ENCODE results near the gene ADGRL1. TPM values are rescaled to one million over a fixed set of nuclear protein-coding genes. Genes with fewer than 3 reads are reported as not detected.
A peak's percentile ranks its signal among the peaks of the same experiment; 100 is the strongest.
"Not testable (repeated sequence)": the region's sequence is repeated elsewhere in the genome, so short reads cannot be mapped to it uniquely, and the experiment has no call there.

Gene ADGRL1
- total RNA-seq, 2 donors from 2014 or later, result 23.9 to 26.1 TPM

- DNase-seq; intact Hi-C loops (cut with DNase I); ATAC-seq: not testable (repeated sequence)
These were observed 20.5 kb upstream of the ADGRL1 start for GRCh38 chr19:14226498-14226897.

- ATAC-seq (no peak), DNase-seq (no peak)
- intact Hi-C loops (cut with DNase I), result no loop called here
These were observed 16.9 kb upstream of the ADGRL1 start for GRCh38 chr19:14222886-14223285.

- peak; percentile 39 to 84 for ATAC-seq
- DNase-seq, result peak; percentile 44
- intact Hi-C loops (cut with DNase I), result not testable (repeated sequence)
These were observed 15.4 kb upstream of the ADGRL1 start for GRCh38 chr19:14221345-14221744.

DNA sequence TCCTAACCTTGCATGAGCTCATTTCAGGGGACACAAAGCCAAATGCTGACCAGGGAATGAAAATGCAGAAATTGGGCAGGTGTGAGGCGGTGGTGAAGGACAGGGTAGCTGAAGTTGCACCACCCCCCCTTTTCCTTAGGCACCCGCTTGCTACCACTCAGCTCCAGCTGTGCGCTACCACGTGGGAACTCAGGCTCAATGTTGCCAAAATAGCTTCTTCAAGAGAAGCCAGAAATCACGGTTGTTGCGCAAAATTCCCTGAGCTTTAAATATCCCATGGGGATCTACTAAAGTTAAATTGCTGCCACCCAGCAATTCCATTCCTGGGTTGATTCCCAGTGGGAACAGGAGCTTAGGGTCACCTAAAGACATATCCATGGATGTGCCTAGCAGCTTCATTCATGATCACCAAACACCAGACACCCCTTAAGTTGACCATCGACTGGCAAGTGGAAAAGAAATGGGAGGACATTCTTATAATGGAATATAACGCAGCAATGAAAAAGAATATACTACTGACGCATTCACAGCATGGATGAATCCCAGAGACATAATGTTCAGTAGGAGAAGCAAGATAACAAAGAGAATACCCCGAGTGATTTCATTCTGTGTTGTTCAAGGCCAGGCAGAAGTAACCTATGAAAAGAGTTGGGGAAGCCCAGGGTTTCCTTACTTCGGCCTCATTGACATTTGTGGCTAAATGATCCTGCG, 12.8 kb upstream of the ADGRL1 start:
- intact Hi-C loops (cut with DNase I), result no loop called here
- DNase-seq (no peak), ATAC-seq (peak in 1 of 2 donors; percentile 64)

GRCh38 chr19:14217886-14218285, 11.9 kb upstream of the ADGRL1 start:
- DNase-seq; intact Hi-C loops (cut with DNase I): not testable (repeated sequence)
- peak in 1 of 2 donors; percentile 63 for ATAC-seq

GRCh38 chr19:14214580-14214979, 8.6 kb upstream of the ADGRL1 start:
- intact Hi-C loops (cut with DNase I), result no loop called here
- ATAC-seq (no peak), DNase-seq (no peak)

DNA sequence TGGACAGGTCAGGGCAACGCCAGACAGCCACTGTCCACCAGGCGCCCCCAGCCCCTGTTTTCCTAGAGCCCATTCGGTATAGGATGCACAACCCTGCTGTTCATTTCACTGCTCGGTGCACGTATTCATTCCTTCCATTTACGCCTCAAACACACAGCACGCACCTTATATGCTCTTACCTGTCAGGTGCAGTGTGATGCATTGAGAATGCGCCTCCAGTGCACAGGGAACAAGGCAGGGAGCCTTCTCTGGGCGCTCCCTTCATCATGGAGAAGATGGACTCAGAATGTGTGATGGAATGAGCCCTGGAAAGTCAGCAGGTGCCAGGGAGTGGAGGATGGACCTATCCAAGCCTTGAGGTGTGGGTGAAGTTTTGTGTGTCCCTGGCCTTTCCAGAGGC, 4.2 kb upstream of the ADGRL1 start:
- ATAC-seq; intact Hi-C loops (cut with DNase I); DNase-seq: not testable (repeated sequence)

GRCh38 chr19:14209401-14209800, 3.4 kb upstream of the ADGRL1 start:
- intact Hi-C loops (cut with DNase I), result loop anchor here in 1 of 2 donors (10.0 kb wide), 1 partner anchor 65 kb away; no protein-coding TSS in a partner anchor

GRCh38 chr19:14208496-14208895, 2.5 kb upstream of the ADGRL1 start:
- not testable (repeated sequence) for DNase-seq, ATAC-seq
- intact Hi-C loops (cut with DNase I), result loop anchor here in 1 of 2 donors (10.0 kb wide), 1 partner anchor 64 kb away; no protein-coding TSS in a partner anchor

More at GRCh38 chr19:14209401-14209800, 3.4 kb upstream of the ADGRL1 start:
- DNase-seq, ATAC-seq: not testable (repeated sequence)

GRCh38 chr19:14207796-14208195, 1.8 kb upstream of the ADGRL1 start:
- intact Hi-C loops (cut with DNase I), result loop anchor here in 1 of 2 donors (10.0 kb wide), 1 partner anchor 63 kb away; no protein-coding TSS in a partner anchor
- peak in 1 of 2 donors; percentile 2 for ATAC-seq

GRCh38 chr19:14206737-14207726, 1.1 kb upstream of the ADGRL1 start:
- ATAC-seq (peak; percentile 89 to 92), DNase-seq (peak; percentile 95)
- intact Hi-C loops (cut with DNase I), result loop anchor here in 1 of 2 donors (10.0 kb wide), 1 partner anchor 62 kb away; no protein-coding TSS in a partner anchor

More at GRCh38 chr19:14207796-14208195, 1.8 kb upstream of the ADGRL1 start:
- not testable (repeated sequence) for DNase-seq

DNA sequence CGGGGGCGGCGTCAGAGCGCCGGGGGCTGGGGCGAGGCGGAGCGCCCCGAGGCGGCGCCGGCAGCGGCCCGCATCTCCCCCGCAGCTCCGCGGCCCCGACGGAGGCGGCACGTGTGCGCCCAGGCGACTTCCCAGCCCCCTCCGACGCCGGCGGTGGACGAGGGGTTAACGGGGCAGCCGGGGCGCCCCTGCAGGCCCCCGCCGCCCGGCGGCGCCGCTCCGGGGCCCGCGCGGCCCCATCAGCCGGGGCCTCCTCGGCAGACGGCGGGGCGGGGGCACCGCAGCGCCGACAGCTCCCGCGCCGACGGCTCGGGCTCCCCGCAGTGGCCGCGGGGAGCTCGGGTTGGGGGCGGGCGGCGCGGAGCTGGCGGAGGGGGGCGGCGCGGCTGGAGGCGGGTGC, 339 bp upstream of the ADGRL1 start:
- intact Hi-C loops (cut with DNase I), result loop anchor here in 1 of 2 donors (10.0 kb wide), 1 partner anchor 62 kb away; no protein-coding TSS in a partner anchor
- not testable (repeated sequence) for ATAC-seq, DNase-seq

DNA sequence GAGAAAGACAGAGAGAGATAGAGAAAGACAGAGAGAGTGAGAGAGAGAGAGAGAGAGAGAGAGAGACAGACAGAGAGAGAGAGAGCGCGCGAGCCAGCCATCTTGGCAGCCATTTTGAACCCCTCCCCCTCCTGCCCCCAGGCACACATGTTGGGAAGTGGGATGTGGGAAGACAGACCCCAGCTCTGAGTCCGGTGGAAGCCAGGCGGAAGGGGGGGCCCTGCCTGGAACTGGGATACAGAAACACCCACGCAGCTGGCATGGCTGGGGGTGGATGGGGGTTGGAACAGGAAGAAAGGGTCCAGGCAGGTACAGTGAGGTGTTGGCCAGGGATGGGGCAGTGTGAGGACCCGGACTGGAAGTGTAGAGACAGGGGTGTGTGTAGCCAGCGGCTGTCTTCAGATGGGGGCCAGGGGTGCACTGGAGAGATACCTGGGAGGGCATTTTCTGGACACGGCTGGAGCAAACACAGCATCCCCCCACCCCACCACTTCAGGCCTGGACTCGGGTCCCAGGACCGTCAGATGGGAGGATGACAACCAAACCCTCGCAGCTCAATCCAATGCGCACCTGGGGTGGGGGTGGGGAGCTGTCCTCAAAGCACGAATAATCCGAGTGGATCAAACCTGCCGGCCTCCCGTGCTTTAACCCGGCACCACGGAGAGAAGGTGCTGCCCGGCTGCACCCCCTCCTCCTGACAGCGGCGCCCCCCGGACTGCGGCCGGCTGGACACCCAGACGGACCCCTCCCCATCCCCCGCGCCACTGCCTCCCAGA, 1.1 kb downstream of the ADGRL1 start:
- intact Hi-C loops (cut with DNase I), result loop anchor here in 1 of 2 donors (5.0 to 10.0 kb wide), 2 partner anchors 60 to 142 kb away; no protein-coding TSS in a partner anchor
- DNase-seq, ATAC-seq: not testable (repeated sequence)

DNA sequence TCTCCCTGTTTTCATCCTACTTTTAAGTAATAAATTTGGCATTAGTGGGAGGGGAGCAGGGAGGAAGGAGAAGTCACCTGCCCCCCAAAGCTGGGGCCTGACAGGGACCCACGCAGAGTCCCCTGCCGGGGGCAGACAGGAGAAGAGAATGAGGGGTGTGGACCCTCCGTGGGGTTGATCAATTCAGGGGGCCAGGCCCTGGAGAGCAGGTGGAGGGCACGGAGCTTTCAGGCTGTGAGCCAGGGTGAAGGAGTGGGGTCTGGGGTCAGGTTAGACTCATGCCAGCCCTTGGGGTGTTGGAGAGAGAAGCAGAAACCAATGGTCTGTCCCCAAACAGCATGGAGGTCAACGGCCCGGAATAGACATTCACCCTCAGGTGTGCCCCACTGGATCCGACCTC, 1.8 kb downstream of the ADGRL1 start:
- intact Hi-C loops (cut with DNase I), result loop anchor here in 1 of 2 donors (5.0 to 10.0 kb wide), 2 partner anchors 59 to 143 kb away; no protein-coding TSS in a partner anchor
- not testable (repeated sequence) for ATAC-seq, DNase-seq

- not testable (repeated sequence) for DNase-seq, ATAC-seq
- intact Hi-C loops (cut with DNase I), result loop anchor here in 1 of 2 donors (5.0 to 10.0 kb wide), 2 partner anchors 59 to 144 kb away; no protein-coding TSS in a partner anchor
These were observed 2.2 kb downstream of the ADGRL1 start for GRCh38 chr19:14203788-14204187.

- intact Hi-C loops (cut with DNase I), result loop anchor here in 1 of 2 donors (5.0 to 10.0 kb wide), 2 partner anchors 58 to 144 kb away; no protein-coding TSS in a partner anchor
- DNase-seq (no peak), ATAC-seq (no peak)
These were observed 2.8 kb downstream of the ADGRL1 start for GRCh38 chr19:14203177-14203576.

GRCh38 chr19:14201481-14201880, 4.5 kb downstream of the ADGRL1 start:
- ATAC-seq, DNase-seq: not testable (repeated sequence)
- intact Hi-C loops (cut with DNase I), result loop anchor here in 1 of 2 donors (5.0 to 10.0 kb wide), 2 partner anchors 57 to 146 kb away; no protein-coding TSS in a partner anchor
